Measurements from ENCODE around the gene C1S. TPM values are rescaled to one million over a fixed set of nuclear protein-coding genes. Genes with fewer than 3 reads are reported as not detected.
A peak's percentile ranks its signal among the peaks of the same experiment; 100 is the strongest.
"Not testable (repeated sequence)": the region's sequence is repeated elsewhere in the genome, so short reads cannot be mapped to it uniquely, and the experiment has no call there.

Gene C1S
- total RNA-seq (2021) = 1.9 and 3.1 TPM in 2 replicates
- percentile 49 among the genes with signal in this experiment for Bru-seq, nascent RNA
- BruChase-seq, experiment 1, labeled RNA remaining after a 2-hour chase = percentile 57 among the genes with signal in this experiment
- BruChase-seq, experiment 2, labeled RNA remaining after a 6-hour chase = percentile 65 among the genes with signal in this experiment
- long read RNA-seq, partial matches to known transcripts = 0 of 9 reads
- long read RNA-seq, other reads (novel, unspliced or antisense) = 7 of 9 reads

- H3K27me3 ChIP-seq (replicated peaks; ENCODE audit: insufficient read depth, low read depth, low read length, poor library complexity) = no peaks in the 10 kb centered on the region
- intact Hi-C loops (cut with micrococcal nuclease; ENCODE audit: unreplicated experiment) = no loop called here
- no TSS peak for BruUV-seq (replicated peaks)
- TF ChIP-seq EZH2 (IDR thresholded peaks at IDR 0.05; ENCODE audit: borderline replicate concordance, low read depth, low read length, poor library complexity, severe bottlenecking) = no peak
- TF ChIP-seq CTCF (conservative IDR thresholded peaks at IDR 0.05; ENCODE audit: low read depth, low read length) = peak; percentile 40
- no peak within 1 kb of the TSS for H3K27ac ChIP-seq (ENCODE audit: low read depth, low read length, poor library complexity, severe bottlenecking)
- H3K9me3 ChIP-seq (ENCODE audit: low read depth, low read length, poor library complexity, severe bottlenecking) = no peaks in the 10 kb centered on the region
- no peaks in the 10 kb centered on the region for H3K36me3 ChIP-seq (ENCODE audit: insufficient read depth, low read length, poor library complexity, severe bottlenecking)
- H3K4me1 ChIP-seq (ENCODE audit: insufficient read depth, low read length, poor library complexity, severe bottlenecking) = no peaks in the 10 kb centered on the region
- H3K4me3 ChIP-seq (ENCODE audit: low read depth, low read length, poor library complexity, severe bottlenecking) = no peak within 1 kb of the TSS
- CTCF ChIA-PET = no interaction called here
- POLR2A ChIA-PET (ENCODE audit: low non-redundant PET) = no interaction called here
- peak; percentile 42 for DNase-seq (ENCODE audit: low spot score)
Measured at GRCh38 chr12:7060353-7060954, at the start of gene C1S. TSS of gene C1S (plus strand) at chr12:7060718. CDS start at chr12:7061913, 1,195 bp downstream.

- BruUV-seq (replicated peaks); intact Hi-C loops (cut with micrococcal nuclease; ENCODE audit: unreplicated experiment); H3K27me3 ChIP-seq (replicated peaks; ENCODE audit: insufficient read depth, low read depth, low read length, poor library complexity); H3K27ac ChIP-seq (ENCODE audit: low read depth, low read length, poor library complexity, severe bottlenecking); CTCF ChIA-PET; H3K9me3 ChIP-seq (ENCODE audit: low read depth, low read length, poor library complexity, severe bottlenecking); H3K36me3 ChIP-seq (ENCODE audit: insufficient read depth, low read length, poor library complexity, severe bottlenecking); POLR2A ChIA-PET (ENCODE audit: low non-redundant PET); H3K4me3 ChIP-seq (ENCODE audit: low read depth, low read length, poor library complexity, severe bottlenecking); DNase-seq (ENCODE audit: low spot score): not testable (repeated sequence)
- H3K4me1 ChIP-seq (ENCODE audit: insufficient read depth, low read length, poor library complexity, severe bottlenecking) = peaks cover 14% of the 10 kb centered on the region
Measured at GRCh38 chr12:7011398-7011797, 49.1 kb upstream of the C1S start.

GRCh38 chr12:7012024-7012607 is 48.4 kb upstream of the C1S start:
- ChIA-PET POLR2A (ENCODE audit: low non-redundant PET) (no interaction called here), CTCF (no interaction called here)
- no peaks in the 10 kb centered on the region for H3K27me3 ChIP-seq (replicated peaks; ENCODE audit: insufficient read depth, low read depth, low read length, poor library complexity)
- H3K27ac ChIP-seq (ENCODE audit: low read depth, low read length, poor library complexity, severe bottlenecking) = no peak overlapping the region
- peaks cover 21% of the 10 kb centered on the region for H3K4me1 ChIP-seq (ENCODE audit: insufficient read depth, low read length, poor library complexity, severe bottlenecking)
- no TSS peak for BruUV-seq (replicated peaks)
- intact Hi-C loops (cut with micrococcal nuclease; ENCODE audit: unreplicated experiment) = no loop called here
- TF ChIP-seq EZH2 (IDR thresholded peaks at IDR 0.05; ENCODE audit: borderline replicate concordance, low read depth, low read length, poor library complexity, severe bottlenecking) (no peak), CTCF (conservative IDR thresholded peaks at IDR 0.05; ENCODE audit: low read depth, low read length) (no peak)
- H3K9me3 ChIP-seq (ENCODE audit: low read depth, low read length, poor library complexity, severe bottlenecking) = no peaks in the 10 kb centered on the region
- H3K36me3 ChIP-seq (ENCODE audit: insufficient read depth, low read length, poor library complexity, severe bottlenecking) = peaks cover 6% of the 10 kb centered on the region
- no peak for DNase-seq (ENCODE audit: low spot score)
- H3K4me3 ChIP-seq (ENCODE audit: low read depth, low read length, poor library complexity, severe bottlenecking) = no peak overlapping the region
